ENCODE results near the gene DDIT3.
"Not testable (repeated sequence)": the region's sequence is repeated elsewhere in the genome, so short reads cannot be mapped to it uniquely, and the experiment has no call there.

Gene DDIT3, protein sequence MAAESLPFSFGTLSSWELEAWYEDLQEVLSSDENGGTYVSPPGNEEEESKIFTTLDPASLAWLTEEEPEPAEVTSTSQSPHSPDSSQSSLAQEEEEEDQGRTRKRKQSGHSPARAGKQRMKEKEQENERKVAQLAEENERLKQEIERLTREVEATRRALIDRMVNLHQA

DNA sequence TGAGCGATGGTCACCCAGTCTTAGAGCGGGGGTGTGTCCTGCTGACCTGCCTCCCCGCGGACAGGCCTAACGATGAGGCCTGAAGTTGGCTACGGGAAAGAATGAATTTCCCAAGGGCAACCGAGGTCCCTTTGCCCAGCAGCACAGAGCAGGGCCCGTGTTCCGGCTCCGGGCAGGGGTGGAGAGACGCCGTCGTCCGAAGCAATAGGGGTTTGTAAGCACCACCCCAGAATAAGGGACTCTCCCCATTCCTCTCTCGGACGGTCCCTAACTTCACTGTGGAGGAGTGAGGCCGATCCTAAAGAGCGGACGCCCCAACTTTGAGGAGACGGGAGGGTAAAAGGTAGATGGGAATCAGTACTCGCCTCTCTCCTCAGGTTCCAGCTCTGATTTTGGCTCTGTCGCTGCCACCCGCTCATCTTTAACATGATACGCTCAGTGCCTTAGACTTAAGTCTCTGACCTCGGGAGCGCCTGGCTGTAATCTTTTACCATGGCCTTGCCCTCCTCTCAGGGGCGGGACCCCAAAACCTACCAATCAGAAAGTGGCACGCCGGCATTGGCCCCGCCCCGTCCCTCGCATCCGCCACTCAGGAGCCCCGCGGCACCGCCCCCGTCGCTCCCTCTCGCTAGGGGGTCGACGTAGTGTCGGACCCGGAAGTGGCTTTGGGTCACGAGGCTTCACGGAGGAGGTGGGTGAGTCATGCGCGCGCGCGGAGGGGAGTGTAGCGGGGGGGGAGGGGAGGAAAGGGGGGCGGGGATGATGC is at the start of gene DDIT3:
TSS of gene DDIT3 (minus strand) at position 462 of the 766 bp plus-strand sequence. CDS start 3,108 bp downstream, outside the sequence.
- DNase-seq: peak; percentile 100

DNA sequence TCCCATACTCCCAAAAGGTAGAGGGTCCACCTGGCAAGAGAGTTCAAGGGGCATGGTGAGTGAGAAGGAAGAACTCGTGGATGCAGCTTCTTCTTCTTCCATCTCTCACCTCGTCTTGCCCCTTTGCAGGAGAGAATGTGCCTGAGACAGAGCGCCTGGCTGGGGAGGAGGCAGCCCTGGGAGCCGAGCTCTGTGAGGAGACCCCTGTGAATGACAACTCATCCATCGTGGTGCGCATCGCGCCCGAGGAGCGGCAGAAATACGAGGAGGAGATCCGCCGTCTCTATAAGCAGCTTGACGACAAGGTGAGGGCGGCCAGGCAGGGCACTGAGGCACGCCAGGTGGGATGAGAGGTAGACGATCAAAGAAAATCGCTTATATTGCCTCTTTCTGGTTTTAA is 49.5 kb upstream of the DDIT3 start:
- no peak for DNase-seq

DNA sequence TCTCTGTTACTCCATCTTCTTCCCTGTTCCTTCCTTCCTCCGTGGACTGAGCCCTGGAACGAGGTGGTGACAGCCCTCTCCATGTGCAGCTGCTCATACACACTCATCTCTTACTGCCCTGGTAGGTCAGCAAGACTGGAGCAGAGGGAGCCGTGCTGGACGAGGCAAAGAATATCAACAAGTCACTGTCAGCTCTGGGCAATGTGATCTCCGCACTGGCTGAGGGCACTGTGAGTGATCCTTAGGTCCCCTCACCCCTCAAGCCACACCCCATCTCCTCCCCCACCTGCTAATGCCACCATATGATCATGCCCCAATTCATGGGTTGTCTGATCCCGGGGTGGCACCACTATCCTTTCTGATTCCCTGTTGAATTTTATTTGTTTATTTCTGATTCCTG is 48.5 kb upstream of the DDIT3 start:
- no peak for DNase-seq

DNA sequence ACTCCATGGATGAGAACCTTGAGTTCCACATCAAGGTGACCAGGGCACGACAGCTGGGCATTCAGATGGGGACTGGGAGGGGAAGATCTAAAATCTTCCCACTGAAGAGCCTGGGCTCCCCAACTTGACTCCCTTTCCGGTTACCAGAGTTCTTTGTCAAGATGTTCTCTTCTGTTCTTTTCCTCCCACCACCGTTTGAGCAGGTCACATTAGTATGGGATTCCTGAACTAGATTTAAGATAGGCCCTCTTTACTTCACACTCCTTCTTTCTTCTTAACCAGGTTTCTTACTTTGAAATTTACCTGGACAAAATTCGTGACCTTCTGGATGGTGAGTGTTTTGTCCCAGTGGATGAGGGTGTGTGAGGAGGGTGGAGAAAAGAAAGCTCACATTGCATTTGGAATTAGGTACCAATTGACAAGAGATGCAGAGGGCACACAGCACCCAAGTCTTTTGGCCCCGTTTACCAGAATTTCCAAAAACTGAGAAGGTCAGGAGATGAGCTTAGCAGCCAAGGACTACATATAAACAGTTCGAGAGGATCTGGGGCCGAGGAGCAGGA is 43.9 kb upstream of the DDIT3 start:
- no peak for DNase-seq

DNA sequence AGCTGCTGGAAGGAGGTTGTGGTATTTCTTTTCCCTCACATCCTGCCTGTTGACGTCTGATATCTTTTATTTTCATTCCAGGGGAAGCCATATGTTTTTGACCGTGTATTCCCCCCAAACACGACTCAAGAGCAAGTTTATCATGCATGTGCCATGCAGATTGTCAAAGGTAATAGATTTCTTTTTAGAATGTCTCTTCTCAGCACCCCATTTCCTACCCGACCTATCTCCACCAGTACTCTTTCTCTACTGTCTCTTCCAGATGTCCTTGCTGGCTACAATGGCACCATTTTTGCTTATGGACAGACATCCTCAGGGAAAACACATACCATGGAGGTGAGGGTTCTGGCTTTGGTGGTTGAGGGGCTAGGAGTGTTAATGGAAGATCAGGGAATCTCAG is 43.0 kb upstream of the DDIT3 start:
- no peak for DNase-seq

DNA sequence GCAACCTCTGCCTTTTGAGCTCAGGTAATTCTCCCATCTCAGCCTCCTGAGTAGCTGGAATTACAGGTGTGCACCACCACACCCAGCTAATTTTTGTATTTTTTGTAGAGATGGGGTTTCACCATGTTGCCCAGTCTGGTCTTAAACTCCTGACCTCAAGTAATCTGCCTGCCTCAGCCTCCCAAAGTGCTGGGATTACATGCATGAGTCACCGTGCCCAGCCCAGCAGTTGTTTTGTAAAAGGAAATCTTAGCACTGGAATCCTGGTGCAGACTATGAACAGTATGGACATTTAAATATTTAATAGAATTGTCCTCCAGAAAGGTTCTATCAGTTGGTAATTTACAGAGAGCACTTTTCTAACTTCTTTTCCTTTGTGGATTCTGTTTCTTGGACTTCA is 40.8 kb upstream of the DDIT3 start:
- not testable (repeated sequence) for DNase-seq

DNA sequence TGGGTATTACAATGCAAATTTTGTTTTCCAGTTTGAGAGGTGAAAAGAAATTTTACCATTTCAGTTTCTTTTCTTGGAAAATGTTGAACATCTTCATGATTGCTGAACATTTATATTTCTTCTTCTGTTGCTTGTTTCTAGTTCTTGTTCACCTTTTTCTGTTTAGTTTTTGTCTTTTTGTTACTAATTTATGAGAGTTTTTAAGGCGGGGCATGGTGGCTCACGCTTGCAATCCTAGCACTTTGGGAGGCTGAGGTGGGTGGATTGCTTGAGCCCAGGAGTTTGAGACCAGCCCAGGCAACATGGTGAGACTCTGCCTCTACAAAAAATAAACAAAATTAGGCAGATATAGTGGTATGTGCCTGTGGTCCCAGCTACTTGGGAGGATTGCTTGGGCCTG is 40.2 kb upstream of the DDIT3 start:
- no peak for DNase-seq

DNA sequence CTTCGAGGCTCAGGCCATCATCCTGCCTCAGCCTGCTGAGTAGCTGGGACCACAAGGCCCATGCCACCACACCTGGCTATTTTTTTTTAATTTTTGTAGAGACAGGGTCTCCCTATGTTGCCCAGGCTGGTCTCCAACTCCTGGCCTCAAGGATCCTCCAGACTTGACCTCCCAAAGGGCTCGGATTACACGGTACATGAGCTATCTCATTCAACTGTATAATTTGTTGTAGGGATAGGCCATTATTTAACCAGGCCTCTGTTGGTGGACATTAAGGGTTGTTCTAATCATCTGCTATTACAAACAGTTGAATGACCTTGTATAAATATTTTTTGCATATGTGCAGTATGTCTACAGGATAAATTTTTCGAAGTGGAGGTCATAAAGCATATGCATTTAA is 38.5 kb upstream of the DDIT3 start:
- DNase-seq: no peak

DNA sequence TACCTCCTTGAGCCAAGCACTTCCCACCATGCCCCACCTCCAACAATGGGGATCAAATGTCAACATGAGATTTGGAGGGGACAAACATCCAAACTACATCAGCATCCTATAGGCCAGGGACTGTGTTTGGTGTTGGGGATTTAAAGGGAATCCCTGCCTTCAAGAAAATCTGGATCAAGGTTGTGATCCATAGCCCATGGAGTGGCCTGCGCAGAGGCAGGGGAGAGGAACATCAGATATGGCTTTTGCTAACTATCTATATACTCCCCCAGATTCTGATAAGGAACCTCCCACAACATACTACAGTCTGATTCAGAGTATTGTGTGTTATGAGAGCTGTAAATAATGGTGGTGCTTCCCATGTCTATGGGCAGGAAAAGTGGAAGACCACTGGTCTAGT is 34.6 kb upstream of the DDIT3 start:
- DNase-seq: no peak

DNA sequence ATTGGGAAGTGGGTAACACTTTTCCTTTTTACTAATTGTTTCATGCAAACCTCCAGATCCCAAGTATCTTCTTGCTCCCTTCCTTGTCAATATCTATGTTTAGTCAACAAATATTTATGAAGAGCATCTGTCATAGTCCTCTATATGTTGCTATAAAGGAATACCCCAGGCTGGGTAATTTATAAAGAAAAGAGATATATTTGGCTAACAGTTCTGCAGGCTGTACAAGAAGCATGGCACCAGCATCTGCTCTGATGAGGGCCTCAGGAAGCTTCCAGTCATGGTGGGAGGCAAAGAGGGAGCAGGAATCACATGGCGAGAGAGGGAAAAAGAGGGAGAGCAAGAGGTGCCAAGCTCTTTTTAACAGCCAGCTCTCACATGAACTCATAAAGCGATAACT is 34.1 kb upstream of the DDIT3 start:
- DNase-seq: no peak

DNA sequence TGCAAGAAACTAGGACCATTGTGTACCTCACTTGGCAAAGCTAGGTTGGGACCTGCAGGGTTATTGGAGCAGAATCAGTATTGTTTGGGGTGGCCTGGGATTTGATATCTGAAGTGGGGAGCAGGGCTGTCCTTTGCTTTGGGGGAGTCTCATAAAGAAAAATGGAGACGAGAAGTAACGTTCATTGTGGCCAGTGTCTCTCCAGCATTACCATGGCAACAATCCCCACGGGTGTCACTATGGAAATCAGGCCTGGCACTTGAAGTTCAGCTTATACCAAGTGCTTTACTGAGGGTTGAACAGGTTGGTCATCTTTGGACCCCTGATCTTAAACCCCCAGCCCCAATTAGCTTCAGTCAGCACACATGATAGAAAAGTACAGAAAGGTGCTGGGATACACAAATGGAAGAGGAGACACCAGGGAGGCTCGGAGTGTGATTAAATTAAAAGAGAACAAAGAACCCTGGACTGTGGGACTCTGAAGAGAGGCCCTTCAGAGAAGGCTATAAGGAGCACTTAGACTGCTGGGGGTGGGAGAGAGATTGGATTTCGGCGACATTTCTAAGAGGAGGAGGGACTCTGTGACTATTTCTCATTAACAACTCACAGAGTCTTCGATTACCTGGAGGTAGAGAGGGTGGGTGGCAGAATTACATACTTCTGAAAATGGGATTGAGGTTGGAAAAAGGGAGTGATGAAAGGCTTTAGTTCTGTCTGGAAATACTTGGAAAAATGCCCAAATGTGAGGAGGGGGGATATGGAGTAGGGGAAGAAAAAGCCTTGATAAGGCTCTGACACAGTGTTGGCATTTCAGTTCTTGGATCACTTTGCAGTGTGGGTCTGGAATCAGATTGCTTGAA is 33.3 kb upstream of the DDIT3 start:
- no peak for DNase-seq

DNA sequence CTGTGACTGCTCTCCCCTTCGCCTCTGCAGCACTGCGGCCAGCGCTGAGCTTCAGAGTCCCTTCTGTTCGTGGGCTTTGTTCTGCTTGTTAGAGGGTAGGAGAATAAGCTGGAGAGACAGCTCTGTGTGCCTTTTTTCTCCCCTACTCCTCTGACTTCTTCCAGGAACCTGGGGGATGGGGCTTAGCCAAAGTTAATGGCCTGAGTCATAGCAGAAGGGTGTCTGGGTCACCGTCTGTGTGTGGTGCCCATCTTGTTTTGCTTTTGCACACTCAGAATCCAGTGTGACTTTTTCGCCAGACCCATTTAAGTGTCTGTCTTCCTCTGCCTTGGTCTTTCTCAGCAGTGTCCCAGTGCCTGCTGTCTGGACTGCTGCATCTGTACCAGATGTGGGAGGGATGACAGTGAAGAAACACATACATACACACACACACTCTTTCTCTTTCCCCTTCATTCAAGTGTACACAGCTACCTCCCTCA is 32.6 kb upstream of the DDIT3 start:
- DNase-seq: no peak

DNA sequence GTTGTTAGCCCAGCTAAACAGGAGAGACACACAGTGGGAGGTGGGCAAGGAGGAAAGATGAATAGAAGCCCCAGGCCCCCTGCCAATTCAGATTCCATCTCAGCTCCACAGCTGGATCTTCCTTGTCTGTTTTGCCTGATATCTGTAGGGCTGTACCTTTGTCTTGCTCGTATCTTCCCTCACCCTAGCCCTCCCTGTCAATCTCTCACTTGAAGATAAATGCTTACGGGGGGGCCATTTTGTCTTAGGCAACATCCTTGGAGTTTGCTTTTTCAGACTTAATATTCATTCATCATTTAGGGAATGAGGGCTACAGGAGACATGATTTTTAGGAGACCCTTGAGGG is 32.0 kb upstream of the DDIT3 start:
- no peak for DNase-seq

DNA sequence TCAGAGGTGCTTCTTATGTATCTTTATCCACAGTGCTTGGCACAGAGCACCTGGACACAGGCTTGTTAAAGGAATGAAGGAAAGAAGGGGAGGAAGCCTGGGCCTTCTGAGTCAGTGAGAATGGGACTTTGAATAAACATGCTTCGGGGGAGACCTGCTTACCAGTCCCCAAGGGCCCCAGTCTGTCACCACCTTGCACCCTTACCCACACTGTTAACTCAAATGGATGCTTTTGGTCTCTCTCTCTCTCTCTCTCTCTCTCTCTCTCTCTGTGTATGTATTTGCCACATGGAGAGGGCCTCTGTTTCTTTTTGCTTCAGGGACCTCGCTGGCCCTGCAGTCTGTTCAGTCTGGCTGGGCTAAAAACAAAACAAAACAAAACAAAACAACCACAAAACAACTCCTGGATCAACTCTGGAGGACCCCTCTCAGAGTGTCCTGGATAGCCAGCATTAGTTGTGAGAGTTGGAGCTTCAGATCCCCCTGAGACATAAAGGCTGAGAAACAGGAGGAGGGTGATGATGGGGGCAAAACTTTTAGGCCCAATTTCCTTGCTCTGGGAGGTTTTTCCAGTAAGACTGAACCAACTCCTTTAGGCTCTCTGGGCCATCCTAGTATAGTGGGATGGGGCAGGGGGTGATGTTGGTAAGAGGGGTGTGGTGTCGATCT is 31.5 kb upstream of the DDIT3 start:
- no peak for DNase-seq

DNA sequence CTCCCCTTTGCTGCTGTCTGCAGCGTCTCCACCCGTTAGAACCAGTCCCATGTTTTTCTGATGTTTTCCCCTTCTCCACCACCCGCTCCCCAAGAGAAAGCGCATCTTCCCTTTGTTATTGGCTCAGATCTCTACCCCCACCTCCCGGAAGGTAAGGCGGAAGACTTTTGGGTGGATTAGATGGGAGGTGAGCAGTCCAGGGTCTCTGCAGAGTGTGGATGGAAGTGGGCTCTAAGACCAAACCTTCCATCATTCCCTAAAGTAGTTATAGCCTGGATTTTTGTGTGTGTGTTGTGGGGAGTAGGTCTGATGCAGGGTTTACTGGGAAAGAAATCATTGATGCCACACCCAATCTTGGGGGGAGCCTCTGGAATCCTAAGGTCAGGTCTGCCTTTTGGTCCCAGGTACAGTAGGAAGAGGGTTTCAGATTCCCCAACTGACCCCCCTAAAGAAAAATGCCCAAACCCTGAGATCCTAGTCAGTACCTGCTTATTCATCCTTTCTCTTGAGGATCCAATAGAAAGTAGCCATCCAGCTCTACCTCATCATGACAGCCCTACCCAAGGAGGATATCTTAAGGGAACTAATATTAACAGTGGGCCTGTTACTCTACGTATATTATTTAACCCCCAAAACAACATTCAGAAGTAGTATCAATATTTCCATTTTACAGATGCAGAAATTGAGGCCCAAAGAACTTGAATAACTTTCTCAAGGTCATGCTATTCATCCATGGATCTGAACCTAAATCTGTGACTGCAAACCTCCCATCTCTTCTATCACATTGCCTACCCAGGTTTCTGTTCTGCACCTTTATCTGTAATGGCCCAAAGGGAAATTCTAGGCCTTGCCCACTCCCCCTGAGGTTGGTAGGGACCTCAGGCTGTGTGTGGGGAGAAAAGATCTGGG is 30.6 kb upstream of the DDIT3 start:
- no peak for DNase-seq

DNA sequence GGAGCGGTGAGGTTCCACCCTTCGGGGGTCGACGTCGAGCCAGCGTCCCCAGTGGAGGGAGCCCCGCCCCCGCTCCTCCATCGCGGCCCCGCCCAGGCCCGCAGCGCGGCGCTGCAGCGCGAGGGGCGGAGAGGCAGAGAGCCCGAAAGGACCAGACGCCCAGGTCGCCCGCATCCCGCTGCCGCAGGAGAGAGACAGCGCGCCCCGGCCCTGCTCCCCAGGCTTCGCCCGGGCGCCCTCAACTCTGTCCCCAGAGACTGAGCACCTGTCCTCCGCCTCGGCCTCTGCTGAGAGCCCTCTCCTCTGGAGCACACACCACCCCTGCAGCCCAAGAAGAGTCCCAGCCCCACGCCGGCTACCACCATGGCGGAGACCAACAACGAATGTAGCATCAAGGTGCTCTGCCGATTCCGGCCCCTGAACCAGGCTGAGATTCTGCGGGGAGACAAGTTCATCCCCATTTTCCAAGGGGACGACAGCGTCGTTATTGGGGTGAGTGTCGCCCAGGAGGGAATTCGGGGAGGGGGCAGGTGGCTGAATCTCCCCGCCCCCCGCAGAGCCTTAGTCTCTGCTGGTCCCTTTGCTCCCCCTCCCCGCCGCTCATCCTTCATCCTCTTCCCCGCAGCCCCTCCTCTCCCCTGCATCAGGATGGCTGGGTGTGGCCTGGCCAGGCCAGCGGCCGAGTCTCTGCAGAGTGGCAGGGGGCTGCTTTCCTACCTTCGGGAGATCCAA is 29.8 kb upstream of the DDIT3 start, which contains the start of gene KIF5A:
TSS of gene KIF5A (plus strand) at position 136 of the 732 bp plus-strand sequence. CDS start at position 364, 228 bp downstream.
- DNase-seq: peak; percentile 61

DNA sequence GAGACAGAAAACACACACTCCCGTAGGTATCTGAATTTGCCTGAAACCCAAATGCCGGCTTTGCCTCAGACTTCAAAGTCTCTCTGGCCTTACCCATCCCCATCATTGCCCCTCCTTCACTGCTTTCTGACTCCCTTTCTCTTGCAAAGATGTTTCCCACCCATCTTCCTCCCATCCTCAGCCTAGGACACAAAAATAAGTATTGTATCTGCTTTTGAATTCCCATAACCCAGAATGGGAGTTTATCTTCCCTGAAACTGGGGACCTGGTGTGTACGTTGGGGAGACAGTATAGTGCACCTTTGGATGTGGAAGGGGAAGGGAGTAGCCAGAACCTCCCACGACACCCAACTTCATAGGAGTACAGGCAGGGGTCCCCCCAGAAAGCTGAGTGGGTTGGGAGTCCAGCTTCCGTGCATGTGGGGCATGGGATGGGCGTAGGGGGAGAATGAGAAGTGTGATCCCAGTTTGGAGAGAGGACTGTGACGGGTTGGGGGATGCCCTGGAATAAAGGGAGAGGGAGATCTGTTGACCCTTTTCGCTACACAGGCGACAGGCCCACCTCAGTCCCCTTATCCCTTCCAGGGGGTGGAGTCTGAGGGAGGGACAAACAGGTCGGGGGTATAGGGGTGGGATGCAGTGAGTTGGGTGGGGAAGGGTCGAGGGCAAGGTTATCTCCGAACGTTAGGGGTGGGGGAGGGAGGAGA is 29.0 kb upstream of the DDIT3 start:
- DNase-seq: no peak

DNA sequence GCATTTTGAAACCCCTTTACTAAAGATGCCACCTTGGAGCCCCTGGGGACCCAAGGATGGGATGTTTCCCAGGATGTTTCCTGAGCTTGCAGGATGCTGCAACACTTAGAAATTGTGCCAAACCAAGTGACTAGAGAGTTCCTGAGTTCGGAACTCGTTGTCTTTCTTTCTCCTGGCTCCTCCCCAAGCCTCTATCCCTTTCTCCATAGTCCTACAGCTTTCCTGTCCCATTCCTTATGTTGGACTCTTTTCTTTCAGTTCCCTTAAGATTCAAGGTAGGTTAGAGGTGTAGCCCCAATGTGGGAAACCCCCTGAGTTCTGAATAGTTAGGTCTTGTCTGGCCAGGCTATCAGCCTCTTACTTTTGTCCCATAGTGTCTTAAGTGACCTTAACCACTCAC is 28.2 kb upstream of the DDIT3 start:
- DNase-seq: no peak

DNA sequence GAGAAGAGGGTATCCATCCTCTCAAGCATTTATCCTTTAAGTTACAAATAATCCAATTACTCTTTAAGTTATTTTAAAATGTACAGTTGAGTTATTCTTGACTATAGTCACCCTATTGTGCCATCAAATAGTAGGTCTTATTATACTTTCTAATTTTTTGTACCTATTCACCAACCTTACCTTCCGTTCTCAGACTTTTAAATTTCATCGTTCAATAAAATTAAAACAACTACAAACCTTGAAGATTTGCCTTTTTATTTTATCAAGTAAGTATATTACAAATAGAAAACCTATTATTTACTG is 27.6 kb upstream of the DDIT3 start:
- no peak for DNase-seq

DNA sequence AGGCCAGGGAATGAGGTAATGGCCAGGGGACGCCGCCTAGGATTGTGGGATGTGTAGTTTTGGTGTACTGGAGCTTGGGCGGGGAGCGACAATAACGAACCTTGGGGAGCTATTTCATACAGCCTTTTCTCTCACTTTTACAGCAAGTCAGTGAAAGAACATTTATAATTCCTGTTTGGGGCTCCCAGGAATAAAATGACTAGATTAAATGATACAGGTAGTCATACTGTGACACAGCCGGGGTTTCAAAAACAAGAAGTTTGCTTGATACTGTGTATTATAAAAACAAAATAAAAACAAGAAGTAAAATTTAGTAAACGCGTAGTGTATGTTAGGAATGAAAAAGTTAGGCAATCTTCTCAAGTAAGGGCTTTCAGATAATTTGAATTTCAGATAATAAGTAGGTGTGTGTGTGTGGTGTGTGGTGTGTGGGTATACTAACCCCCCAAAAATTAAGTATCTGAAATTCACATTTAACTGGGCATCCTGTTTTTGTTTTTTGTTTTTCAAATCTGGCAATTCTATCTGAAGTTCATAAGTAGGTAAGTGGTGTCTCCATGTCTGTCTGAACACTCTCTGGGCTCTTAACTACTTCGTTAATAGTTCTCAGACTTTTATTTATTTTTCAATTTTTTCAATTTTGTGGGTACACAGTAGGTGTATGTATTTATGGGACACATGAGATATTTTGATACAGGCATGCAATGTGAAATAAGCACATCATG is 27.1 kb upstream of the DDIT3 start:
- DNase-seq: no peak
